IPS-NIHi7 (cell line): ENCODE data around the gene TMEM263.
A peak's percentile ranks its signal among the peaks of the same experiment; 100 is the strongest.
"Not testable (repeated sequence)": the region's sequence is repeated elsewhere in the genome, so short reads cannot be mapped to it uniquely, and the experiment has no call there.

Experiments used
- DNase-seq: peaks from one replicate; pipeline ENCODE4 v3.0.0; 2012; ENCODE audit warnings: mixed read lengths; ENCODE audit errors: extremely low spot score

TMEM263 gene

DNA sequence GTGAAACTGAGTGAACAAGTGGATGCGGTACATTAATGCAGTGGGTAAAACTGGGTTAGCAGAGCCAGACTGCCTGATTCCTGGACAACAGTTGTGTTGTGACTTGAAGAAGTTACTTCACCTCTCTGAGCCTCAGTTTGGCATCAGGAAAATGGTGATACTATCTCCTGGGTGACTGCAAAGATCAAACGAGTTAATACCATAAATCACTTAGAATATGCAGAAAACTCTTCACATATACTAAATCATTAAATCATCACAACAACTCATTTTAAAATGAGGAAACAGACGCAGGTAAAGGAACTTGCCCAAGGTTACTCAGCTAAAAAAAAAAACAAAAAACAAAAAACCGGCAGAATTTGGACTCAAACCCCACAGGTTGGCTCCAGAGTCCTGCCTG is 30.4 kb downstream of the TMEM263 start:
- DNase-seq = no peak

DNA sequence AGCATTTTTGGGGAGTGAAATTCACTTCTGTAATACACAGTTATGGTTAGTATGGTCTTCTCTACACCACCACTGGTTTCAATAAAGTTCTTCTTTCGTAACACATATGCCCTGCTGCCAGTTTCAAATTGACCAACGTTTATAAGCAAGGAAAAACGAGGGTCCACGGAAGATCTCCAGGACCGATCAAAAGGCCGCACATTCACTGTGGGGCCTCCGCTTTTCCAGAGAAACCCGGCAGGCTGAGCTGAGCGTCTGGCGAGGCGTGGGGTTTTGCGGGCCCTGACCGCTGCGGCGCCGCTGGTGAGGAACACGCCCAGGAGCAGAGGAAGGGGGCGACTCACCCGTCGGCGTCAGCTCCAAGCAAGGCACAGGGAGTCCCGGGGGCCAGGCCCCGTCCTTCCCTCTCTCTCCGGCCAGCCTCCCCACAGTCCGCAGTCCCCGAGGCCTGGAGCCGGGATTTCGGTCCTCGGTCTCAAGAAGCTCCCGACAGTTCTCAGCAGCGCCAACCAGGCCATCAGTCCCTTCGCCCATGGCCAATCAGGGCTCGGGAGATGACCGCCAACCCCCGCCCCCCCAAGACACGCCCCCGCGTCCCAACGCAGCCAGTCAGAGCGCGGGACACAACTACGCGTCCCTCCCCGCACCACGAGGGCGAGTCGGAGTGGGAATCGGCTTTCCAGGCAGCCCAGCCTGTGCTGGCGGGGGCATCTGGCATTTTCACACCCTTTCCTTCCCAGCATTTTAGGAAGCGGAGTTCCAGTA is 31.1 kb downstream of the TMEM263 start, which contains the start of gene MTERF2:
Gene MTERF2, minus strand, starts transcription at position 522 of the 765 bp plus-strand sequence. CDS start 8,432 bp downstream, outside the sequence.
- peak; percentile 99 for DNase-seq

DNA sequence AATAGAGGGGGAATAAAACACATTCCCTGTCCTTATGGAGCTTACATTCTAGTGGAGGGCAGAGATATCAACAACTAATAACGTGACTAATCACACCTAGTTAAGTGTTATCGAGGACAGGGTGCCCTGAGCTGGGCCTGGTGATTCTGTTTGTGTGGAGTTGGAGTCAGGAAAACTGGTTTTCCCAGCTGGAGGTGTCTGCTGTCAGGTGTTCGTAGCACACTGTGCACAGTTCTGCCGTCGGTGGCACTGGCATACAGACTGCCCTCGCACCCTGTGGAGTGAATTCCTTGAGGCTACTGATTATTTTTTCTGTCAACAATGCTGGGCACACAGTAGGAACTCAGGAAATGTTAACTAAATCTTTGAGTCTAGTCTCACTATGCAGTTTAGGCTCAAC is 32.1 kb downstream of the TMEM263 start:
- DNase-seq = no peak

DNA sequence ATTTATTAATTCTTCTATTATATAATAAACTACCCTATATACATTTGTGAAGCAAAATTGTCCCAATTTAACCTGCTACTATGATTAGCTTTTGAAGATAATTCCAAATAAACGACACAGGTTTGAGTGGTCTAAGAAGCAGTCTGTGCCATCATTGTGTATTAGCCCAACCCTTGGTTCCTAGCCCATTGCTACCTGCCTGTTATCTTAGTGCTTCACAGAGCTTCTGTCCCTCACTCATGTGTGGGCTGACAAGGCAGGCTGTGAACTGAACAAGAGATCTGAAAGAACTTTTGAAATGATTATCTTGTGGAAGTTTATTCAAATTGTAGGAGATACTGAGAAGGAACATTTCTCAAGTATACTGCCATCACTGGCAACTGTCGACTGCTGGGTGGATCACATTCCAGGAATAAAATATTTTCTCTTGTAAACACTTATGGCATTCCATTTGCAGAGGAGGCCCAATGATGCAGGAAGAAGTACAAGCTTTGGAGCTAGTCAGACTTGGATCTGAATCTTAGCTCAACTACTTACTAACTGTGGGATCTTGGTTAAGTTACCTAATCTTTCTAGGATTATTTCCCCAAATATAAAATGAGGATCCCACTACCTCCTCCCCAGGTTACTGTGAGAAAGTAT is 39.0 kb downstream of the TMEM263 start:
- DNase-seq = no peak

DNA sequence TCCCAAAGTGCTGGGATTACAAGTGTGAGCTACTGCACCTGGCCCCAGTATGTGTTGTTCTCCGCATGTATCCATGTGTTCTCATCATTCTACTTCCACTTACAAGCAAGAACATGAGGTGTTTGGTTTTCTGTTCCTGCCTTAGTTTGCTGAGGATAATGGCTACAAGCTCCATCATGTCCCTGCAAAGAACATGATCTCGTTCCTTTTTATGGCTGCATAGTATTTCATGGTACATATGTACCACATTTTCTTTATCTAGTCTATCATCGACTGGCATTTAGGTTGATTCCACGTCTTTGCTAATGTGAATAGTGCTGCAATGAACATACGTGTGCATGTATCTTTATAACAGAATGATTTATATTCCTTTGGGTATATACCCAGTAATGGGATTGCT is 40.4 kb downstream of the TMEM263 start:
- DNase-seq = not testable (repeated sequence)

DNA sequence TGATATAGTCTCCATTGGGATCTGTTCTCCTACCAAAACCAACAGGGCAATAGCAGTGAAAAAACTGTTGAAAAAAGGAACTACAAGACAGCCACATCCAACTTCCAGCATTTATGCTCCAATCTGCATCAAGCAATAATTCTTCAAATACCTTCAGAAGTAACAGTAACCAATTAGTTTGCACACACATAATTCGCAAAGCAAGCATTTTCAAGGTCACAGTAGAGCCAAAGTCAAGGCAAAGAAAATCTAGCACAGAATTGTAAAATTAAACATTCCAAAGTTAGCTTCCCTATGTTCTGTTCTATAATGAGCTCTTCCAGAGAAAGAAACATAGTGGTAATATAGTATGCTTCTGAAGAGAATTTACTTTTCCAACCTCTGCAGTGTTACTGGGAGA is 42.2 kb downstream of the TMEM263 start:
- DNase-seq = no peak

DNA sequence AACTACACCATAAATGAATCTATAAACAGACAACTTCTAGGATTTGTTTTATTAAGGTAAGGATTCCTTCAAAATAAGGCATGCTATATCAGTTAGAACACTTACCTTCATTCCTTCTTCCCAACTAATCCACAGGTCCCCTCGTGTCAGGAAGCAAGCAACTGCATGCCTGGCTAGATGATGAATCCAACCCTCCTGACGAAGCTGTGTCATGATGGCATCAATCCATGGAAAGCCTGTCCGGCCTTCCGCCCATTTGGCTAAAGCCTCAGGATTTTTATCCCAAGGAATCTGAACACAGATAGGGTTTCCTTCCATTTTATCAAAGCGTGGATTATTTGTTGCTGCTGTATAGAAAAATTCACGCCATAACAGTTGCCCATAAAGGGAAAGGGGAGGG is 43.7 kb downstream of the TMEM263 start:
- DNase-seq = no peak

DNA sequence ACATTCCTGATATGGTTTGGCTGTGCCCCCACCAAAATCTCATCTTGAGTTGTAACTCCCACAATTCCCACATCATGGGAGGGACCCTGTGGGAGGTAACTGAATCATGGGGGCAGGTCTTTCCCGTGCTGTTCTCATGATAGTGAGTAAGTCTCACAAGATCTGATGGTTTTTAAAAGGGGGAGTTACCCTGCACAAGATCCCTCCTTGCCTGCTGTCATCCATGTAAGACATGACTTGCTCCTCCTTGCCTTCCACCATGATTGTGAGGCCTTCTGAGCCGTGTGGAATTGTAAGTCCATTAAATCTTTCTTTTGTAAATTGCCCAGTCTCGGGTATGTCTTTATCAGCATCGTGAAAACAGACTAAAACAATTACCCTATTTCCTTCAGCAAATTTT is 47.0 kb downstream of the TMEM263 start:
- DNase-seq = not testable (repeated sequence)

DNA sequence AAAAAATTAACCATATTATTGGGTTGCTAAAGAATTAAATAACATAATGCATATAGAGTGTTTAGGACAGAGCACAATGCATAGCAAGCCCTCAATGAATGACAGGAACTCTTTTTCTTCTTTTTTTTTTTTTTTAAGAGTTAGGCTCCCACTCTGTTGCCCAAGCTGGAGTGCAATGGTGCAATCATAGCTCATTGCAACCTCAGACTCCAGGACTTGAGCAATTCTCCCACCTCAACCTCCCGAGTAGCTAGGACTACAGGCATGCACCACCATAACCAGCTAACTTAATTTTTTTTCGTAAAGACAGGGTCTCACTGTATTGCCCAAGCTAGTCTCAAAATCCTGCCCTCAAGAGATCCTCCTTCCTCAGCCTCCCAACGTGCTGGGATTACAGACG is 51.7 kb downstream of the TMEM263 start:
- no peak for DNase-seq

DNA sequence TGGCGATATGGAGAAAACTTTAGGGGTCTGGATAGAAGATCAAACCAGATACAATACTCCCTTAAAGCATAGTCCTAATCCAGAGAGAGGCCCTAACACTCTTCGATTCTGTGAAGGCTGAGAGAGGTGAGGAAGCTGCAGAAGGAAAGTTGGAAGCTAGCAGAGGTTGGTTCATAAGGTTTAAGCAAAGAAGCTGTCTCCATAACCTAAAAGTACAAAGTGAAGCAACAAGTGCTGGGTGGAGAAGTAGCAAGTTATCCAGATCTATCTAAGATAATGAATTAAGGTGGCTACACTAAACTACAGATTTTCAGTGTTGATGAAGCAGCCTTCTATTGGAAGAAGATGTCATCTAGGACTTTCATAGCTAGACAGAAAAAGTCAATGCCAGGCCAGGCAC is 55.8 kb downstream of the TMEM263 start:
- no peak for DNase-seq

DNA sequence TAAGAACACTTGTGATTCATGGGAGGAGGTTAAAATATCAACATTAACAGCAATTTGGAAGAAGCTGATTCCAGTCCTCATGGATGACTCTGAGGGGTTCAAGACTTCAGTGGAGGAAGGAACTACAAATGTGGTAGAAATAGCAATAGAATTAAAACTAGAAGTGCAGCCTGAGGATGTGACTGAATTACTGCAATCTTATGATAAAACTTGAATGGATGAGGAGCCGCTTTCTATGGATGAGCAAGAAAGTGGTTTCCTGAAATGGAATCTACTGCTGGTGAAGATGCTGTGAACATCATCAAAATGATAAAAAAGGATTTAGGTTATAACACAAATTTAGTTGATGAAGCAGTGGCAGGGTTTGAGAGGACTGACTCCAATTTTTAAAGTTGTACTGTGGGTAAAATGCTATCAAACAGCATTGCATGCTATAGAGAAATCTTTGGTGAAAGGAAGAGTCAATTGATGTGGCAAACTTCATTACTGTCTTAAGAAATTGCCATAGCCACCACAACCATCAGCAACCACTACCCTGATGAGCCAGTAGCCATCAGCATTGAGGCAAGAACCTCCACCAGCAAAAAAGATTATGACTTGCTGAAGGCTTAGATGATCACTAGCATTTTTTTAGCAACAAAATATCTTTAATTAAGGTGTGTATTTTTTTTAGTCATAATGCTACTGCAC is 57.2 kb downstream of the TMEM263 start:
- no peak for DNase-seq

DNA sequence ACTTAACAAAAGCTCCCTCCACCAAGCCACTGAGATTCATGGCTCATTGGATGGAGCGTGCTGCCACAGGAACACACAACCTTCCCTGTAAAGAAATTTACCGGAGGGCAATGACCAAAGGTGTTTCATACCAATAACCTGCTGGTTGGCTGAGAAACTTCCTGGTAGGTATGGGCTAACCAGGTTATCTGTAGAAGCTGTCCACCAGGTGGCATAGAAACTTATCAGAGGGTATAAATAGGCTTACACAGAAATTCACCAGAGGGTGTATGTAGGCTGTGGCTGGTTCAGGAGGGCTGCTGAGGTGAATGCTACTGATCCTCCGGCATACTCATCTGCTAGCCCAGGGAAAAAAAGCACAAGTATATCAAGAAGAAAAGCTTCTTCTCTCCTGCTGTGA is 58.3 kb downstream of the TMEM263 start:
- peak; percentile 56 for DNase-seq

DNA sequence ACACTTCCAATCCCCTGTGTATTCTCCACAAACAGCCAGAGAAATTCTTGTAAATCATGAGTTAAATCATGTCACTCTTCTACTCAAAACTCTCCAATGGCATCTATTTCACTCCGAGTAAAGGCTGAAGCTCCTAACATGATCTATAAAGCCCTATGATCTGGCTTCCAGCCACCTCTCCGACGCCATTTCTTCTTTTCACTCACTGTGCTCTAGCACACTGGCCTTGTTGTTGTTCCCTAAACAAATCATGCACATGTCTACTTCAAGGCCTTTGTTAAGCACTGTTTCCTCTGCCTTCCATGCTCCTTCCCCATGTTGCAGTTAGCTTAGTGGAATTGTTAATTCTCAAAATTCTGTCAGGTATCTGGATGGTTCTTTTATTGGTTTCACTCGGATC is 61.3 kb downstream of the TMEM263 start:
- DNase-seq = no peak

DNA sequence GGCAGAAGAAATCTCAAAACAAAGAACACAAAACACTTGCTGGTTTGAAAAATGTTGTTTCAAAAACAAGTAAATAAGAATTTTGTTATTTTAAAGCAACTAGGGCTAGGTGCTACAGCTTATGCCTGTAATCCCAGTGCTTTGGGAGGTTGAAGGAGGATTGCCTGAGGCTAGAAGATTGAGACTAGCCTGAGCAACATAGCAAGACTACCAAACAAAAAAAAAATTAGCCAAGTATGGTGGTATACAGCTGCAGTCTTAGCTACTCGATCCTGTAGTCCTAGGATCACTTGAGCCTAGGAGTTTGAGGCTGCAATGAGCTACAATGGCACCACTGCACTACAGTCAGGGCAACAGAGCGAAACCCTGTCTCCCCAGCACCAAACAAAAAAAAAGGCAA is 63.8 kb downstream of the TMEM263 start:
- no peak for DNase-seq
